ENCODE results near the gene MYO18A.

- no peak for TF ChIP-seq CTCF (IDR thresholded peaks at IDR 0.05)
- TF ChIP-seq POLR2A (IDR thresholded peaks at IDR 0.05), result peak in 1 of 3 donors; percentile 29
These were observed 71.2 kb downstream of the MYO18A start for GRCh38 chr17:29108823-29109476.
